Neutrophil (primary cell): ENCODE results near the gene HOXB4.

ENCODE experiments used
- H3K27ac ChIP-seq: fragments of 200-600 bp; sonication (generic); 2 replicates; pipeline ENCODE4 v1.5.1; 2016; ENCODE audit warnings: mild to moderate bottlenecking, moderate library complexity
- H3K27me3 ChIP-seq: fragments of 200-600 bp; sonication (generic); 2 replicates; pipeline ENCODE4 v1.6.0; 2016; ENCODE audit warnings: mild to moderate bottlenecking
- H3K36me3 ChIP-seq: fragments of 200-600 bp; sonication (generic); 2 replicates; pipeline ENCODE4 v1.5.1; 2017
- H3K4me1 ChIP-seq, 2 experiments: fragments of 200-600 bp in 1 of 2; sonication (generic) in 1 of 2; 1 replicate in 1 of 2; 2 replicates in 1 of 2; pipeline versions ENCODE4 v1.5.1 to v1.6.1; 2013 to 2016; ENCODE audit warnings: low read depth in 1 of 2, low read length in 1 of 2, mild to moderate bottlenecking in 1 of 2, moderate library complexity in 1 of 2; ENCODE audit not compliant: control insufficient read depth in 1 of 2, insufficient read depth in 1 of 2
- H3K4me3 ChIP-seq, 2 experiments: fragments of 200-600 bp in 1 of 2; sonication (generic) in 1 of 2; 1 replicate in 1 of 2; 2 replicates in 1 of 2; pipeline ENCODE4 v1.5.1; 2013 to 2016; ENCODE audit warnings: low read depth in 1 of 2, low read length in 1 of 2, mild to moderate bottlenecking in 1 of 2, moderate library complexity in 1 of 2
- H3K9me3 ChIP-seq: fragments of 200-600 bp; sonication (generic); 2 replicates; pipeline ENCODE4 v1.5.1; 2016
- CTCF ChIP-seq: fragments of 200-600 bp; sonication (generic); IDR thresholded peaks from 2 replicates; pipeline ENCODE4 v1.5.1; 2016; ENCODE audit warnings: antibody characterized with exemption

The HOXB4 gene

DNA sequence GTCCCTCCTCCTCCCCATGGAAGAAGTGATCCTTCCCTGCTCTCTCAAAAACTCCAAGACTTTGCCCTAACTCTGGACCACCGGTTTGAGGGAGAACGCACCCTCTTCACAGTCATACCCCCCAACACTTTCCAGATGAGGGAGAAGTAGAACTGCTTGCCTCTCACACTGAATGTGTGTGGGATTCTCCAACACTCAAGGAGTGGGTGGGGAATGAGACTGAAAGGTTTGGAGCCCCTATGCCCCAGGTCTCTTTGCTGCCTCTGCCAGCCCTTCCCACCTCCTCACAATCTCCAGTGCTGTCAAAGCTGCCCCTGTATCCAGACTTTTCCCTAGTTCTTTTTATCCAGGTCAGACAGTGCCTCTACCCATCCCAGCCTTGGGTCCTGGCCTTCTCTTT lies 11.4 kb downstream of the HOXB4 start:
- Histone ChIP-seq H3K4me1 (no peaks in the 10 kb centered on the region), H3K27ac (no peak overlapping the region)
- TF ChIP-seq CTCF: no peak

DNA sequence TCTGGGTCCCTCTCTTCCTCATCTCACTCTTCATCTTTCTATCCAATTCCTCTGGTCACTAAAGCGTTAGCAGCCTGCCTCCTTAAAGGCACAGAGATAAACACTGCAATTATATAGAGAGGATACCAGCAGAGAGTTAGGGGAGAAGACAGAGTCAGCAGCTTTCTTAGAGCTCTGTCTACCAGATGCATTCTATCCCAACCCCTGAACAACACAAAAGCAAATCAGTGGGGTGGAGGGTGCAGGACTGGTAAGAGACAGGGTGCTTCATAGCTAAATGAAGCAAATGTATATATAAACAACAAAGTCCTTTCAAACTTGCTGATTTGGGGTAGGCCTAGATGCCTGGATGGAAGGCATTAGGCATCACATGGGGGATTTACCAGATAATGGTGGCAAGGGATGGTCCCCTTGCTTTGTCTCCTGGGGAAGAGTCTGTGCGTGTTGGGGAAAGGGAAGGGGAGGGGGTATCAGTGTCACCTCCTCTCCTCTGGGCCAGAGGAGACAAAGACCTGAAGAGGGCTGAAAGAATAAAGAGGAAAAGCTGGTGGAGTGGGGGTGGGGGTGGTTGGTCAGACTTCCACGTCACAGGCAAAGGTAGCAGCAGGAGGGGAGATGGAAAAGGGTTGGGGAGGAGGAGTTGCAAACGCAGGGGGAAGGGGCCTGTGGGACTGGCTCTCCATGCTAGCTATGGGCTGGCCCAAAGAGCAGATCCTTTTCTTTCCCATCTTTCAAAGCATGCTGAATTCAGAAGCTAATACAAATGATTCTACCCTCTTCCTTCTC lies 12.0 kb downstream of the HOXB4 start:
- no peak overlapping the region for H3K4me3 ChIP-seq
- H3K27me3 ChIP-seq: peaks cover 100% of the 10 kb centered on the region
- no peak for TF ChIP-seq CTCF
- no peaks in the 10 kb centered on the region for H3K36me3 ChIP-seq
- H3K27ac ChIP-seq: no peak overlapping the region
- no peaks in the 10 kb centered on the region for H3K9me3 ChIP-seq
- H3K4me1 ChIP-seq: no peaks in the 10 kb centered on the region

More for the DNA sequence above, 11.4 kb downstream of the HOXB4 start:
- Histone ChIP-seq H3K9me3 (no peaks in the 10 kb centered on the region), H3K4me3 (no peak overlapping the region), H3K27me3 (peaks cover 100% of the 10 kb centered on the region), H3K36me3 (no peaks in the 10 kb centered on the region)

- H3K27ac ChIP-seq: no peak overlapping the region
- H3K9me3 ChIP-seq: no peaks in the 10 kb centered on the region
- H3K4me3 ChIP-seq: no peak overlapping the region
- H3K36me3 ChIP-seq: no peaks in the 10 kb centered on the region
- no peaks in the 10 kb centered on the region for H3K4me1 ChIP-seq
- peaks cover 100% of the 10 kb centered on the region for H3K27me3 ChIP-seq
- no peak for TF ChIP-seq CTCF
Measured at GRCh38 chr17:48565022-48565554, 13.1 kb downstream of the HOXB4 start.

DNA sequence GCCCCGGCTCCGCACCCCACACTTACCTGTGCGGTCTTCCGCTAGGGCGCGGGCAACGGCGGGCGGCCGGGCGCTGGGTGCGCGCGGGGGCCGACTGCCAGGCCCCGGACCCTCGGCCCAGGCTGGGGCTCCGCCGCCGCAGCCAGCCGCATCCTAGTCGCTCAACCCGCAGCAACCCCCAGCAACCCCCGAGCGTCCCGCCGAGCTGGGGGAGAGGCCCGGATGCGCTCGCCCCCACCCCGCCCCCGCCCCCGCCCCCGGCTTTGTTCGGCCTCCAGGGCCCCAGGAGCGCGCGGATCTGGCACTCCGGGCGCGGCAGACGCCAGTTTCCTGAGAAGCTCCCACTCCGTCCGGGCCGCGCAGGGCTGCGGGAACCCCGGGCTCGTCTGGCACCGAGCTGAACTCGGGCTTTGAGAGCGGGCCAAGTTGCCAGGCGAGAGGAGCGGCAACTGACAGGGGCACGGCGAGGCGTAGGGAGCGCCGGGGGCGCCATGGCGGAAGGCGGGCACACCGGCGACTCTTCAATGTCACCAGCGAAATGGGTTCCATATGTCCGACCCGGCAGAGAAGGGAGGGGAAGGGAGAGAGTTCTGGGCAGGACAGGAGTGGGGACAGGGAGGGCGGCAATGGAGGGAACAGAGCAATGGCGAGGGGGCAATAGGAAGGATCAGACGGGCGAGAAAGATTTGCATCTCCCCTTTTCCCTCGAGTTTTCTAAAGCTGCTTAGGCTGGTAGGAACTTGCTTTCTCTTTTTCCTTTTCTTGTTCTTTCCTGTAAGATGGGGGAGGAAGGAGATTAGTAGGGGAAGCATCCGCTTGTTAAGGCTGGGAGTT lies 13.7 kb downstream of the HOXB4 start:
- H3K4me3 ChIP-seq: no peak overlapping the region
- TF ChIP-seq CTCF: no peak
- no peaks in the 10 kb centered on the region for H3K36me3 ChIP-seq
- no peaks in the 10 kb centered on the region for H3K9me3 ChIP-seq
- H3K27me3 ChIP-seq: peaks cover 100% of the 10 kb centered on the region
- no peaks in the 10 kb centered on the region for H3K4me1 ChIP-seq
- H3K27ac ChIP-seq: no peak overlapping the region

- H3K27me3 ChIP-seq: peaks cover 100% of the 10 kb centered on the region
Measured at GRCh38 chr17:48563867-48564187, 14.3 kb downstream of the HOXB4 start.

More at GRCh38 chr17:48563867-48564187, 14.3 kb downstream of the HOXB4 start:
- Histone ChIP-seq H3K36me3 (no peaks in the 10 kb centered on the region), H3K4me1 (no peaks in the 10 kb centered on the region), H3K9me3 (no peaks in the 10 kb centered on the region), H3K27ac (no peak overlapping the region), H3K4me3 (no peak overlapping the region)
- TF ChIP-seq CTCF: no peak
